Placental pericyte (primary cell): Measurements from ENCODE around the gene GIMAP8. TPM values are rescaled to one million over a fixed set of nuclear protein-coding genes. Genes with fewer than 3 reads are reported as not detected.

Experiments
- total RNA-seq: library from RNA; depleted of rRNA; stranded (reverse); fragments of >200 nt; gene quantifications from 2 replicates; pipeline ENCODE4 v1.2.3, GENCODE V29; 2012

The GIMAP8 gene
- under 0.01 TPM in 1 of 2 replicates, not detected in the other for total RNA-seq

GRCh38 chr7:150450491-150451001, at the start of gene GIMAP8:
Gene GIMAP8 (plus strand): TSS chr7:150450630. CDS start chr7:150466699, 16,069 bp downstream.

GRCh38 chr7:150514748-150515222, 64.4 kb downstream of the GIMAP8 start, which contains the start of gene GIMAP7:
Gene GIMAP7 (plus strand): TSS chr7:150514872. CDS start chr7:150519975, 5,103 bp downstream.

Other genes with a start within 250 kb of the GIMAP8 start
- 2.3 and 2.8 TPM in 2 replicates for gene LRRC61, start 127.3 kb upstream of the GIMAP8 start, total RNA-seq
- 2.0 TPM in 2 replicates for gene ACTR3C, start 127.1 kb upstream of the GIMAP8 start, total RNA-seq
- 4.6 and 35.2 TPM in 2 replicates for gene RARRES2, start 109.0 kb upstream of the GIMAP8 start, total RNA-seq
- gene REPIN1, start 81.8 kb upstream of the GIMAP8 start, total RNA-seq: 54.3 and 108 TPM in 2 replicates
- 4.2 and 6.7 TPM in 2 replicates for gene ZNF775, start 71.3 kb upstream of the GIMAP8 start, total RNA-seq
- not detected in 2 replicates for gene GIMAP7, start 64.2 kb downstream of the GIMAP8 start, total RNA-seq
- gene GIMAP4, start 116.8 kb downstream of the GIMAP8 start, total RNA-seq: 0.14 TPM in 1 of 2 replicates, not detected in the other
- gene GIMAP6, start 181.8 kb downstream of the GIMAP8 start, total RNA-seq: 0.14 TPM in 1 of 2 replicates, not detected in the other
- 0.66 and 0.72 TPM in 2 replicates for gene GIMAP2, start 235.1 kb downstream of the GIMAP8 start, total RNA-seq